Endothelial cell of umbilical vein (primary cell): ENCODE data around the gene CCND2. TPM values are rescaled to one million over a fixed set of nuclear protein-coding genes. Genes with fewer than 3 reads are reported as not detected.

Experiments
- BruUV-seq: library from RNA; stranded (reverse); fragments of 400-500 nt; replicated peaks from 2 replicates; lab custom pipeline; 2021; lab: Mats Ljungman, UMichigan
- CTCF ChIA-PET: fragments of 300-600, 350-600 bp; sonication (Branson Sonifier 250); formaldehyde crosslinking; loops from one replicate; lab custom pipeline; 2021; ENCODE audit warnings: antibody characterized with exemption, inconsistent platforms; lab: Charles Lee
- POLR2A ChIA-PET: fragments of 300-600, 350-600 bp; sonication (Branson Sonifier 250); formaldehyde crosslinking; loops from one replicate; lab custom pipeline; 2021; ENCODE audit warnings: antibody characterized with exemption, inconsistent platforms; lab: Charles Lee
- DNase-seq: peaks from one replicate; pipeline ENCODE4 v3.0.0-alpha.2; 2011; ENCODE audit warnings: low read depth, low spot score
- FAIRE-seq: peaks from 2 replicates; lab custom pipeline; 2011; peaks lifted over from hg19 to GRCh38; lab: Jason Lieb, UNC
- H2AFZ ChIP-seq: 2 replicates; pipeline ENCODE4 v1.6.0; 2012; ENCODE audit warnings: low read depth, low read length, control low read depth, inconsistent platforms
- H3K27ac ChIP-seq: 2 replicates; pipeline ENCODE4 v1.5.1; 2011; ENCODE audit warnings: low read depth, mild to moderate bottlenecking, control low read depth, low read length, moderate library complexity; ENCODE audit not compliant: insufficient read depth
- H3K27me3 ChIP-seq, 2 experiments: 2 replicates each; pipeline versions ENCODE4 v1.6.0 to v1.6.1; 2011; ENCODE audit warnings: low read length in 2 of 2, mixed read lengths in 1 of 2; ENCODE audit not compliant: control insufficient read depth in 2 of 2, insufficient read depth in 2 of 2
- H3K36me3 ChIP-seq, 2 experiments: 2 replicates in 1 of 2; 3 replicates in 1 of 2; pipeline ENCODE4 v1.5.1; 2011; ENCODE audit warnings: low read length in 2 of 2, mild to moderate bottlenecking in 1 of 2, moderate library complexity in 1 of 2; ENCODE audit not compliant: control insufficient read depth in 2 of 2, insufficient read depth in 2 of 2; ENCODE audit errors: extremely low read depth in 1 of 2
- H3K4me1 ChIP-seq: 3 replicates; pipeline ENCODE4 v1.5.1; 2011; ENCODE audit warnings: mild to moderate bottlenecking, low read length; ENCODE audit not compliant: control insufficient read depth, insufficient read depth; ENCODE audit errors: extremely low read depth
- H3K4me2 ChIP-seq: 2 replicates; pipeline ENCODE4 v1.6.1; 2011; ENCODE audit warnings: low read length, control low read depth, mixed read lengths; ENCODE audit not compliant: insufficient read depth
- H3K4me3 ChIP-seq, 3 experiments: fragments of 200-600 bp in 1 of 3; sonication (generic), shearing (Covaris generic) in 1 of 3; replicated peaks in 1 of 3; 2 replicates each; pipeline ENCODE4 v1.5.1; 2011 to 2016; ENCODE audit warnings: control low read depth in 3 of 3, low read length in 3 of 3, mild to moderate bottlenecking in 2 of 3, inconsistent platforms in 1 of 3, low read depth in 1 of 3, moderate library complexity in 1 of 3; ENCODE audit not compliant: insufficient read depth in 1 of 3
- H3K79me2 ChIP-seq: 2 replicates; pipeline ENCODE4 v1.6.0; 2012; ENCODE audit warnings: low read length, inconsistent platforms; ENCODE audit not compliant: control insufficient read depth, insufficient read depth
- H3K9ac ChIP-seq: replicated peaks from 2 replicates; pipeline ENCODE3; 2011; ENCODE audit warnings: low read length, control low read depth; ENCODE audit not compliant: insufficient read depth; ENCODE audit errors: extremely low read depth
- H3K9me1 ChIP-seq: replicated peaks from 3 replicates; pipeline ENCODE4 v1.6.0; 2011; ENCODE audit warnings: mild to moderate bottlenecking, low read length; ENCODE audit not compliant: control insufficient read depth, insufficient read depth; ENCODE audit errors: extremely low read depth
- H3K9me3 ChIP-seq: replicated peaks from 2 replicates; pipeline ENCODE4 v1.5.1; 2012; ENCODE audit warnings: low read length, inconsistent platforms; ENCODE audit not compliant: control insufficient read depth, insufficient read depth
- H4K20me1 ChIP-seq: replicated peaks from 2 replicates; pipeline ENCODE3; 2011; ENCODE audit warnings: mild to moderate bottlenecking, low read length; ENCODE audit not compliant: control insufficient read depth, insufficient read depth; ENCODE audit errors: extremely low read depth
- CTCF ChIP-seq, 2 donors: IDR thresholded peaks; 1 replicate in 1 of 2; 2 replicates in 1 of 2; pipeline ENCODE4 v1.5.1; 2011; ENCODE audit warnings: low read length in 2 of 2, mild to moderate bottlenecking in 2 of 2, moderate library complexity in 2 of 2, control low read depth in 1 of 2, inconsistent platforms in 1 of 2, low read depth in 1 of 2; ENCODE audit not compliant: insufficient read depth in 1 of 2; ENCODE audit errors: extremely low read depth in 1 of 2
- EZH2 ChIP-seq: IDR thresholded peaks from 2 replicates; pipeline ENCODE4 v1.6.1; 2012; ENCODE audit warnings: borderline replicate concordance, low read depth, mild to moderate bottlenecking, moderate library complexity, low read length, inconsistent platforms; ENCODE audit not compliant: severe bottlenecking
- FOS ChIP-seq: IDR thresholded peaks from 2 replicates; pipeline ENCODE4 v1.6.1; 2011; ENCODE audit warnings: mild to moderate bottlenecking, low read length, moderate library complexity, borderline replicate concordance; ENCODE audit not compliant: insufficient read depth
- GATA2 ChIP-seq: IDR thresholded peaks from 2 replicates; pipeline ENCODE4 v1.7.0; 2011; ENCODE audit warnings: low read depth, mild to moderate bottlenecking, moderate library complexity, mixed read lengths, low read length; ENCODE audit not compliant: insufficient read length, insufficient read depth
- JUN ChIP-seq: IDR thresholded peaks from 2 replicates; pipeline ENCODE4 v1.6.1; 2011; ENCODE audit warnings: borderline replicate concordance, low read depth; ENCODE audit not compliant: insufficient read length, insufficient read depth
- MAX ChIP-seq: IDR thresholded peaks from 2 replicates; pipeline ENCODE4 v1.6.1; 2011; ENCODE audit not compliant: insufficient read depth, insufficient read length
- MYC ChIP-seq: IDR thresholded peaks from one replicate; pipeline ENCODE4 v1.6.1; 2011; ENCODE audit warnings: mild to moderate bottlenecking, low read depth, low read length
- POLR2A ChIP-seq: IDR thresholded peaks from 2 replicates; pipeline ENCODE4 v1.6.1; 2012; ENCODE audit warnings: low read depth, mild to moderate bottlenecking, control low read depth, low read length
- POLR2AphosphoS5 ChIP-seq: IDR thresholded peaks from 2 replicates; pipeline ENCODE4 v1.6.1; 2012; ENCODE audit warnings: low read depth, mild to moderate bottlenecking, control low read depth, low read length, moderate library complexity; ENCODE audit not compliant: insufficient read depth
- dilution Hi-C: fragments of 300-500 bp; cut with MboI; formaldehyde crosslinking; loops from one replicate; pipeline ENCODE4 v1.15.0; 2019; ENCODE audit warnings: low sequenced_read_pairs; ENCODE audit not compliant: extremely low pct_ligation_motif_present
- intact Hi-C: fragments of 100-400 bp; cut with micrococcal nuclease; formaldehyde crosslinking; loops from one replicate; pipeline ENCODE4 v1.10.0; 2022
- polyA plus RNA-seq, 4 experiments: library from polyadenylated mRNA; depleted of rRNA in 3 of 4; stranded (reverse) in 3 of 4; unstranded in 1 of 4; fragments of >200 nt; gene quantifications; 2 replicates each; pipeline versions ENCODE4 v1.2.1 to v1.2.3, GENCODE V29; 2011 to 2012; ENCODE audit warnings: missing spikeins in 1 of 4
- total RNA-seq: library from RNA; stranded (reverse); gene quantifications from 2 replicates; pipeline ENCODE4 v1.2.3, GENCODE V29; 2021

CCND2 gene
- total and polyA plus RNA-seq, 2 donors (not counting 3 experiments of a cell fraction or from before 2014, with no cell fraction given): 0.68 to 3.4 TPM

GRCh38 chr12:4293966-4294505, 20.5 kb downstream of the CCND2 start:
- intact Hi-C loops (no loop called here), dilution Hi-C loops (no loop called here)
- Histone ChIP-seq H4K20me1 (no peaks in the 10 kb centered on the region), H3K4me1 (no peaks in the 10 kb centered on the region), H3K4me3 (no peak overlapping the region), H2AFZ (no peak overlapping the region), H3K9ac (no peak overlapping the region), H3K27ac (no peak overlapping the region), H3K79me2 (no peaks in the 10 kb centered on the region), H3K36me3 (no peaks in the 10 kb centered on the region), H3K9me1 (no peaks in the 10 kb centered on the region), H3K9me3 (no peaks in the 10 kb centered on the region), H3K27me3 (no peaks in the 10 kb centered on the region), H3K4me2 (no peak overlapping the region)
- DNase-seq: no peak
- FAIRE-seq: no peak
- ChIA-PET CTCF (interaction anchor here (3.1 kb wide), 1 partner anchor 17 kb away, joined by 16 read pairs; no protein-coding TSS in a partner anchor), POLR2A (no interaction called here)
- no peak for TF ChIP-seq POLR2AphosphoS5
- no peak for TF ChIP-seq EZH2
- TF ChIP-seq CTCF (IDR thresholded peaks at IDR 0.05; ENCODE audit: extremely low read depth in 1 of 2, insufficient read depth in 1 of 2, low read depth in 1 of 2, low read length in 2 of 2): no peak
- TF ChIP-seq MAX: no peak
- TF ChIP-seq GATA2: no peak
- no peak for TF ChIP-seq FOS
- TF ChIP-seq JUN: no peak
- no peak for TF ChIP-seq POLR2A
- no peak for TF ChIP-seq MYC
- no TSS peak for BruUV-seq
